Activated CD4-positive, CD25-positive, alpha-beta regulatory T cell (primary cell): Measurements from ENCODE around the gene ASPSCR1.
"Not testable (repeated sequence)": the region's sequence is repeated elsewhere in the genome, so short reads cannot be mapped to it uniquely, and the experiment has no call there.

Experiments
- DNase-seq, 4 experiments: peaks; one replicate each; lab custom pipeline; 2025; lab: John Stamatoyannopoulos, UW

The ASPSCR1 gene

DNA sequence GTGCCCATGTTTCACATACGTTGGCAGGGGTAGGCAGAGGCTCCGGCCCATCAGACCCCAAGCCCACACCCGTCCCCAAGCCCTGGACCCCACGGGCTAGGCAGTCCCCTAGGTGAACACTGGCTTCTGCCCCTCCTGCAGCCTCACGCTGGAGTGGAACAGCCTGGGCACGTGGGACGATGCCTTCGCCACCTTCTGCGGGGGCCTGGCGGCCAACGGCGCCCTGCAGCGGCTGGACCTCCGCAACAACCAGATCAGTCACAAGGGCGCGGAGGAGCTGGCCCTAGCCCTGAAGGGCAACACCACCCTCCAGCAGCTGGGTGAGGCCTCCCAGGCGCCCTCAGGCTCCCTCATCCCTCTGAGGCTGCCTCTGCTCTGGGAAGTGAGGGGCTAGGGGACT is 47.4 kb downstream of the ASPSCR1 start:
- no peak for DNase-seq

DNA sequence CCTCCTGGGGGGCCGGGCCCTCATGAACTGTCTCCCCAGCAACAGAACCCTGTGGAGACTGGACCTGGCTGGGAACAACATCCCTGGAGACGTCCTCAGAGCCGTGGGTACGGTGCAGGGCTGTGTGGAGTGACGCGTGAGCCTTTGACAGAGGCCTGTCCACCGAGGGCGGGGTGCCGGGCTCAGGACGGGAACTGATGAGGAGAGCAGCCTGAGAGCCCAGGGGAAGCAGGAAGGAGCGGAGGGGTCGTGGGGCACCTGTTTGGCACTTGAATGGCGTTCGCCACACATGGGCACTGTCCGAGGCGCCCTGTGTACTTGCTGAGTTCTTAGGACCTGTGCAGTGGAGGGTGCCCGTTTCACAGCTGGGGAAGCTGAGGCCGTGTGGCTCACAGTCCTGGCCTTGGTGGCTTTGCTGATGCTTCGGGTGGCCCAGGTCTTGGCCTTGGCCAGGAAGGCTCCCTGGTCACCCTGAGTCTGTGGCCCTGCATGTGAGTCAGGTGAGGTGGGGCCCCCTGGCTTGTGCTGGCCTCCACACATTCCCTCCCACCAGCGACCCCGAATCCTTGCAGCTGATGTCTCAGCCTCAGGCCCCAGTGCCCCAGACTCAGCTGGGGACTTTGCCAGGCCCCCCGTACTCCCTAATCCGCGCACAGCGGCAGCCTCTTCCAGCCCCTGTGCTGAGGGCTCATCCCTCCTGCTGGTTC is 48.1 kb downstream of the ASPSCR1 start:
- no peak for DNase-seq

DNA sequence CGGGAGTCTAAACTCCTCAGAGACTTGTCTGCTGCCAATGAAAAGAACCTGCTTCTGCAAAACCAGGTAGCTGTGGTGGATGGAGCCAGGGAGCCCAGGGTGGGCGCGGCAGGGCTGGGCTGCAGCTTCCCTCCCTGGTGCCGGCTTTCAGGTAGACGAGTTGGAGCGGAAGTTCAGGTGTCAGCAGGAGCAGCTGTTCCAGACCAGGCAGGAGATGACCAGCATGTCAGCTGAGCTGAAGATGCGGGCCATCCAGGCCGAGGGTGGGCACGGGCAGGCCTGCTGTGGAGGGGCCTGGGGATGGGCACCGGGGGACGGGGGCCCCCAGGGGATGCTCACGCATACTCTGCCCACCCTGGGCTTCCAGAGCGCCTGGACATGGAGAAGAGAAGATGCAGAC is 50.8 kb downstream of the ASPSCR1 start:
- no peak for DNase-seq

DNA sequence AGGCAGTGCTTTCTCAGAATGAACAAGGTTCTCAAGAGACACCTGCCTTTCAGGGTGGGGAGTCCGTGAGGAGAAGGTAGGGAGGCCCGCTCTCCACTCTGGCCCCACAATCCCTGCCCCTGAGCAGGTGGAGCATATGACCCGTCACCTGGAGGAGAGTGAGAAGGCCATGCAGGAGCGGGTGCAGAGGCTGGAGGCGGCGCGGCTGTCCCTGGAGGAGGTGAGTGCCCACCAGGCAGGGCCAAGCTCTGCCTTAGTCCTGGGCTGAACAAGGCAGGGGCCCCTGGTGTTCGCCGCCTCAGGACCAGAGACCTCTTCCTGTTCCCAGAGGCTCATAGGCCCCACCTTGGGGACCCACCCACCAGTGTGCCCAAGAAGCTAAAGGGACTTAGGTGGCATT is 51.5 kb downstream of the ASPSCR1 start:
- DNase-seq = no peak

DNA sequence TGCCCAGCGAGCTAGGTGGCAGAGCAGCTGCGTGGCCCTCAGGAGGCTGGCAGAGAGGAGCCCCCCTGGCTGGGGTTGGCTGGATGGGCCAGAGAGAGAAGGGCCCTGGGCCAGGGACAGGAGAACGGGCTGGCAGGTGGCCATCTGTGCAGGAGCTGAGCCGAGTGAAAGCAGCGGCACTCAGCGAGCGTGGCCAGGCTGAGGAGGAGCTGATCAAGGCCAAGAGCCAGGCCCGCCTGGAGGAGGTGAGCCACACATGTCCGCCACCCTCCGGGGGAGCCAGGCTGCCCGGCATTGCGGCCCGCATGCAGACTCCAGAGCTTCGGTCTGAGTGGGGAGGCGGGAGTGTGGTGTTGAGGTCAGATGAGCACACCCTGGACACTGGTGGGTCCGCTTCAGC is 52.0 kb downstream of the ASPSCR1 start:
- DNase-seq = no peak

- no peak for DNase-seq
Observed at GRCh38 chr17:82029990-82030469, 52.6 kb downstream of the ASPSCR1 start.

- peak; percentile 54 to 69 (median 66) for DNase-seq
Observed at GRCh38 chr17:82030470-82031302, 53.3 kb downstream of the ASPSCR1 start.

- no peak for DNase-seq
Observed at GRCh38 chr17:82031303-82031884, 54.0 kb downstream of the ASPSCR1 start, which contains the start of gene RAC3. Gene RAC3 (plus strand): TSS chr17:82031678. CDS start chr17:82031762, 84 bp downstream.

GRCh38 chr17:82031885-82032627 is 54.6 kb downstream of the ASPSCR1 start:
- no peak for DNase-seq

- no peak for DNase-seq
Observed at GRCh38 chr17:82033359-82034085, 56.1 kb downstream of the ASPSCR1 start.

DNA sequence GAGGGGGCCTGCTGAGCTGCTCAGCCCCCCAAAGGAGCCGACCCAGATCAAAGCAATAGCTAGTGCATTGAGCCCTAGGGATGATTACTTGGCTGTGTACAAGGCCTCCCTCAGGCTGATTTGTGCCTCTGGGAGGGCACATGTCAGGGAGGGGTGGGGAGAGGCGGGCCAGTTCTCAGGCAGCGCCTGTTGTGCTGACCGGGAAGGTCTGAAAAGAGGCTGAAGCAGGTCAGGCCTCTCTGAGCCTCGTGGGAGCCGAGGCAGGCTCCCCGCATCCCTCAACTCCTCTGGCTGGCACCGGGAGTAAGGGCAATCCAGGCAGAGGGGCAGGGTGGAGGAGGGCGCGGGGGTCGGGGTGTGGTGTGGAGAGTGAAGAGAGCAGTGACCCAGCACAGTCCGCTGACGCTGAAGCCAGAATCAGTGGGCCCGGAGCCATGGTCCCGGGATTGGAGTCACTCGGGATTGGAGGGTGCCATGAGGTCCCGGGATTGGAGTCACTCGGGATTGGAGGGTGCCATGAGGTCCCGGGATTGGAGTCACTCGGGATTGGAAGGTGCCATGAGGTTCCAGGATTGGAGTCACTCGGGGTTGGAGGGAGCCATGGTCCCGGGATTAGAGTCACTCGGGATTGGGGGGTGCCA is 57.1 kb downstream of the ASPSCR1 start:
- no peak for DNase-seq

DNA sequence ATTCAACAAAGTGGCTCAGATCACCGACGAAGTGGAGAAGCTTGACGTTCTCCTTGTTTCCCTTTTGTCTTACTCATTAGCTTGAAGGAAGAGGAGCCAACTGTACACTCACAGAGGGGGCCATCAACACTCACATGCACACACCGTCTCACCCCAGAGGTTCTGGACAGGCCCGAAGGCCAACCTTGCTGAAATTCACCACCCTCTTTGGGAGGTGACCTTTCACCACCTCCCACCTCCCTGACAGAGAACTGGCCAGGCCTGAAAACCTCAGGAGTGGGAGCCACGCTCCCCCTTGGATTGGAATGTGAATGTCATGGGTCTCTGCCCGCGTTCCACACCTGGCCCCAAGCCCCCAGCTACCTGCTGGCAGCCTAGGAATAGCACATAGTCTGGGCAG is 58.1 kb downstream of the ASPSCR1 start:
- no peak for DNase-seq

DNA sequence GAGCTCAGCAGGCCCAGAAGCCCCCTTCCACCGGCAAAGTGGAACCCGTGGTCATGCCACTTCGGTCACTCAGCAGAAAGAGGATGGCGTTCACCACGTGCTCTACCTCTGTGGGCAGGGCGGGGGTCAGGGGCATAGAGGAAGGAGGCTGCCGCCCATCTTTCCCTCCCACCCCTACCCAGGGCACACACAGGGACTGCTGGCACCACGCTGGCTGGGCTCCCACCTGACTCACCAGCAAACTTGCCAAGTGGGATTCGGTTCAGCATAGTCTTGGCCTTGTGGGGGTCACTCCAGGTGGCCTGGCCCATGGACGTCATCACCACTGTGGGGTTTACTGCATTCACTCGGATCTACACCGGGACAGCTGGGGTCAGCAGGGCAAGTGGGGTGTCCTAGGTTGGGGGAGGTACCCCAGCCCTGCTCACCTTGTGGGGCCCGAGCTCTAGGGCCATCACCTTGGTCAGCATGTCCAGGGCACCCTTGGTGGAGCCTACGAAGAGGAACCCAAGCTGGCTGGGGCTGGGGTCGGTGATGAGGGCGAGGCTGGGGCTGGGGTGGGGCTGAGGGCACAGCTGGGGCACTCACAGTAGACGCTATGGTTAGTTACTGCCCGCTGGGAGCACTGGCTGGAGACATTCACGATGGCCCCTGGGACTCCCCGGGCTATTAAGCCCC is 58.7 kb downstream of the ASPSCR1 start:
- no peak for DNase-seq

GRCh38 chr17:82036634-82037091 is 59.2 kb downstream of the ASPSCR1 start:
- DNase-seq = no peak

DNA sequence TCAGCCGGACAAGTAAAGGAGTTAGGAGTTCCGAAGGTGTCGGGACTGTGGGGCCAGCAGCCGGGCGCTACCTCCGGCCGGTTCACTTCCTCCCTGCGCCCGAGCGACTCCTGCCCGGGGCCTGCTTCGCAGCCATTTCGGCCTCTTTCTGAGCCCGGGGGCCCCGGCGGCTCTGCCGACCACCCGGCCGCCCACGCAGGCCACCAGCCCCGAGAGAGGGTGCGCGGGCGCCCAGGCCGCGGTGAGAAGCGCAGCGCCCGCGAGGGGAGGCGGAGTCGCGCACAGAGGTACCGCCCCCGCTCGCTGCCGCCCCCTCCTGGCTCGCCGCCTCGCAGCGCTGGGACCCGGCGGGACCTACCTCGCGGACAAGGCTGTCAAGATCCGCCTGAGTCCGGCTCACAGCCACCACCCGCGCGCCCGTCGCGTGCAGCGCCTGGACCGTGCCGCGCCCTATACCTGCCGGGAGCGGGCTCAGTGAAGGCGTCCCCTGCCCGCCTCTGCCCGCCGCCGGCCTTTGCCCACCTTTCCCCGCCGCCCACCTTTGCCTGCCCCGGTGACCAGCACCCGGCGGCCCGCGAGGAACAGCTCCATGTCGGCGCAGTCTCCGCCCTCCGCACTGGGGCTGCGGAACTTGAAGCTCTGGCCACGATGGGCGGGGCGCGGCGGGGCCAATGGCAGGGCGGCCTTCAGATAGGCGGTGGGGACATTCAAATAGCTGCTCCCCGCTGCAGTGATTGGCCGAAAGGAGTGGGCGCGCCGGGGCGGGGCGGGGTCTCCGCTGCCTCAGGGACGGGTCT is 59.9 kb downstream of the ASPSCR1 start, which contains the start of gene DCXR:
DCXR (minus strand) TSS at position 606 of the 797 bp plus-strand sequence; CDS start at position 591, 15 bp downstream.
- DNase-seq = peak; percentile 89 to 94 (median 91)

DNA sequence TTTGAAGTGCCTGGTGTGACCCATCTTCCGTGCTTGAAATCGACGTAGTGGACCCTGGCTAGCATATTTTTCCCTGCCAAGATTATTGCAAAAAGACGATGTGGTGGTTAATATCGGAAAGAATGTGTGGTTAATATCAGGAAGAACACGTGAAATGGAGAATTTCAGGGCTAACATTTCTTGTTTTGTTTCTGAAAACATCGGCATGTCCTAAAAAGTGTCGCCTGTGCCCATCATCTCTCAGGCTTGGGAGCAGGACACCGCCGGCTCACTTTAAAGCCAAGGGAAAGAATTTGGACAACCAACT is 60.4 kb downstream of the ASPSCR1 start:
- DNase-seq = no peak

- DNase-seq = not testable (repeated sequence)
Observed at GRCh38 chr17:82038796-82039409, 61.5 kb downstream of the ASPSCR1 start.

DNA sequence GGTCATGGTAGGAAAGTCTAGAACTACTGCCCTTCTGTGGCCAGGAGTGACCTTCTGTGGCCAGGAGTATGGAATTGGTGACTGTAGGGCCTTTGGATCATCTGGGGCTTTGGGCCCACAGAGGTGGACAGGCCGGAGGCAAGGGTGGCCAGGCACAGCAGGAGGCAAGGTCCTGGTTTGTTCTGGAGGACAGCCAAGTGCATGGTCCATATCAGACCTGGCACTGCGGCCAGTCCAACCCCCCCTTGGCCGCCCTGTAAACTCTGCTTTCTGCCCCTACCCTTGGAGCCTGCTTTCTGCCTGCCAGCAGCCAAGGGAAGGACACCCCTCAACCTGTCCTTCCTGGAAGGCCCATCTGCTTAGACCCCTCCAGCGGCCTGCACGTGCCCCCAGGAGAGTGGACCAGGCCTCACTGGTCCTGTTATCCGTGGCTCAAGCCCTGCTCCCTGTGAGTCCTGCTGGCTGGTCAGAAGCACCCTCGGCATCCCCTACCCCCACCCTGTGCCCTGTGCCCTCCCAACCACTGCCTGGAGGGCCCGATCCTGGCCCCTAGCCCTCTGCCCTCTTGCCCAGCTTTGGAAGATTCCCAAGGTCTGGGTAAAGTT is 62.4 kb downstream of the ASPSCR1 start:
- DNase-seq = no peak
